ENCODE results near the gene BEND6. TPM values are rescaled to one million over a fixed set of nuclear protein-coding genes. Genes with fewer than 3 reads are reported as not detected.

Gene BEND6
- total and polyA plus RNA-seq, 2 of the 13 experiments (the other 11 are each of a cell fraction or from before 2014, with no cell fraction given) = 0.20 to 0.21 TPM

GRCh38 chr6:56958481-56958880 is 3.6 kb downstream of the BEND6 start:
- ATAC-seq (no peak), DNase-seq (ENCODE audit: low spot score) (no peak), FAIRE-seq (no peak)
- Histone ChIP-seq H3K79me2 (ENCODE audit: insufficient read depth, low read length) (no peaks in the 10 kb centered on the region), H2AFZ (ENCODE audit: low read length) (no peak overlapping the region), H3K4me3 (replicated peaks in 1 of 3; ENCODE audit: insufficient read depth in 1 of 3, low read depth in 2 of 3, low read length in 3 of 3) (no peak overlapping the region), H3K4me2 (ENCODE audit: low read depth, low read length) (no peak overlapping the region), H3K27me3 (ENCODE audit: control insufficient read depth in 1 of 2, insufficient read depth in 2 of 2, low read length in 2 of 2) (peaks cover 0 to 14% of the 10 kb centered on the region in 2 experiments; a peak in 3 of 5 replicates), H3K36me3 (replicated peaks in 1 of 2; ENCODE audit: control insufficient read depth in 1 of 2, insufficient read depth in 2 of 2, low read length in 2 of 2) (no peaks in the 10 kb centered on the region), H3K4me1 (ENCODE audit: insufficient read depth, low read length) (peaks cover 14% of the 10 kb centered on the region), H3K9me3 (ENCODE audit: low read length) (no peaks in the 10 kb centered on the region), H3K27ac (ENCODE audit: extremely low read length, insufficient read depth, low read length) (no peak overlapping the region), H4K20me1 (ENCODE audit: insufficient read depth, low read length) (no peaks in the 10 kb centered on the region), H3K9ac (ENCODE audit: insufficient read depth, low read depth, low read length) (no peak overlapping the region)
- POLR2A ChIA-PET = no interaction called here
- CTCF ChIA-PET (ENCODE audit: low intra/inter-chr PET ratio, low total read pairs) = no interaction called here
- TF ChIP-seq POLR2AphosphoS2 (IDR thresholded peaks at IDR 0.05; ENCODE audit: low read depth, low read length) (no peak), ZBTB42 (CRISPR knock-in tag; IDR thresholded peaks at IDR 0.05) (no peak), FOSL2 (CRISPR knock-in tag; IDR thresholded peaks at IDR 0.05) (no peak), ZBTB7B (CRISPR knock-in tag; IDR thresholded peaks at IDR 0.05) (no peak), ZNF382 (CRISPR knock-in tag; IDR thresholded peaks at IDR 0.05; ENCODE audit: borderline replicate concordance) (no peak)
- TF ChIP-seq, protein P1, sequence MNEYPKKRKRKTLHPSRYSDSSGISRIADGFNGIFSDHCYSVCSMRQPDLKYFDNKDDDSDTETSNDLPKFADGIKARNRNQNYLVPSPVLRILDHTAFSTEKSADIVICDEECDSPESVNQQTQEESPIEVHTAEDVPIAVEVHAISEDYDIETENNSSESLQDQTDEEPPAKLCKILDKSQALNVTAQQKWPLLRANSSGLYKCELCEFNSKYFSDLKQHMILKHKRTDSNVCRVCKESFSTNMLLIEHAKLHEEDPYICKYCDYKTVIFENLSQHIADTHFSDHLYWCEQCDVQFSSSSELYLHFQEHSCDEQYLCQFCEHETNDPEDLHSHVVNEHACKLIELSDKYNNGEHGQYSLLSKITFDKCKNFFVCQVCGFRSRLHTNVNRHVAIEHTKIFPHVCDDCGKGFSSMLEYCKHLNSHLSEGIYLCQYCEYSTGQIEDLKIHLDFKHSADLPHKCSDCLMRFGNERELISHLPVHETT (CRISPR knock-in tag; conservative IDR thresholded peaks at IDR 0.05) = no peak
- TF ChIP-seq, protein P2, sequence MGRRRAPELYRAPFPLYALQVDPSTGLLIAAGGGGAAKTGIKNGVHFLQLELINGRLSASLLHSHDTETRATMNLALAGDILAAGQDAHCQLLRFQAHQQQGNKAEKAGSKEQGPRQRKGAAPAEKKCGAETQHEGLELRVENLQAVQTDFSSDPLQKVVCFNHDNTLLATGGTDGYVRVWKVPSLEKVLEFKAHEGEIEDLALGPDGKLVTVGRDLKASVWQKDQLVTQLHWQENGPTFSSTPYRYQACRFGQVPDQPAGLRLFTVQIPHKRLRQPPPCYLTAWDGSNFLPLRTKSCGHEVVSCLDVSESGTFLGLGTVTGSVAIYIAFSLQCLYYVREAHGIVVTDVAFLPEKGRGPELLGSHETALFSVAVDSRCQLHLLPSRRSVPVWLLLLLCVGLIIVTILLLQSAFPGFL (CRISPR knock-in tag; IDR thresholded peaks at IDR 0.05) = no peak
- TF ChIP-seq, protein P3, sequence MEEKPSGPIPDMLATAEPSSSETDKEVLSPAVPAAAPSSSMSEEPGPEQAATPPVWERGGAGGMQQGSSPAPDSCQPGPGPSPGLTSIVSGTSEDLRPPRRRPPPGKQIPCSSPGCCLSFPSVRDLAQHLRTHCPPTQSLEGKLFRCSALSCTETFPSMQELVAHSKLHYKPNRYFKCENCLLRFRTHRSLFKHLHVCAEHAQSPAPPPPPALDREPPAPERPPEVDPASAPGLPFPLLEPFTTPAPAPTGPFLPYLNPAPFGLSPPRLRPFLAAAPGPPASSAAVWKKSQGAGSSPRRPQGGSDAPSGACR (CRISPR knock-in tag; IDR thresholded peaks at IDR 0.05) = no peak
- intact Hi-C loops (cut with micrococcal nuclease; ENCODE audit: unreplicated experiment) = loop anchor here (5.0 to 10.0 kb wide), 3 partner anchors 89 to 214 kb away; partner anchors contain the start of genes BAG2, KIAA1586 and ZNF451
- 6% methylated on average over 3 of the region's 3 CpGs for WGBS (ENCODE audit: low lambda C conversion rate)
- in situ Hi-C loops (cut with HindIII; ENCODE audit: extremely low pct_ligation_motif_present, low pct_unique_long_range_greater_than_20kb) = no loop called here
- BruUV-seq (replicated peaks) = no TSS peak
